ENCODE measurements around the gene ATP7A.

ATP7A gene

GRCh38 chrX:77945910-77946545 is 35.5 kb downstream of the ATP7A start:
- no peak for DNase-seq (ENCODE audit: low read depth in 2 of 2)

GRCh38 chrX:77946571-77946970 is 36.1 kb downstream of the ATP7A start:
- no peak for DNase-seq (ENCODE audit: low read depth in 2 of 2)

GRCh38 chrX:77949840-77950239 is 39.3 kb downstream of the ATP7A start:
- DNase-seq (ENCODE audit: low read depth in 2 of 2), result no peak

GRCh38 chrX:77952173-77952572 is 41.7 kb downstream of the ATP7A start:
- no peak for DNase-seq (ENCODE audit: low read depth in 2 of 2)

GRCh38 chrX:77953302-77953701 is 42.8 kb downstream of the ATP7A start:
- no peak for DNase-seq (ENCODE audit: low read depth in 2 of 2)

- no peak for DNase-seq (ENCODE audit: low read depth in 2 of 2)
Measured at GRCh38 chrX:77953708-77954107, 43.2 kb downstream of the ATP7A start.

GRCh38 chrX:77960567-77960966 is 50.1 kb downstream of the ATP7A start:
- DNase-seq (ENCODE audit: low read depth in 2 of 2), result no peak

- DNase-seq (ENCODE audit: low read depth in 2 of 2), result no peak
Measured at GRCh38 chrX:77961063-77961462, 50.6 kb downstream of the ATP7A start.

GRCh38 chrX:77962068-77962902 is 51.8 kb downstream of the ATP7A start:
- no peak for DNase-seq (ENCODE audit: low read depth in 2 of 2)

GRCh38 chrX:77966361-77966760 is 55.9 kb downstream of the ATP7A start:
- DNase-seq (ENCODE audit: low read depth in 2 of 2), result no peak

GRCh38 chrX:77967631-77968030 is 57.1 kb downstream of the ATP7A start:
- DNase-seq (ENCODE audit: low read depth in 2 of 2), result peak in 1 of 2 experiments; percentile 4

GRCh38 chrX:77969538-77969937 is 59.0 kb downstream of the ATP7A start, which contains the start of gene PGAM4:
Gene PGAM4 (minus strand): TSS chrX:77969638. CDS start chrX:77969638, 0 bp downstream.
- no peak for DNase-seq (ENCODE audit: low read depth in 2 of 2)

GRCh38 chrX:77975755-77976154 is 65.3 kb downstream of the ATP7A start:
- no peak for DNase-seq (ENCODE audit: low read depth in 2 of 2)

- no peak for DNase-seq (ENCODE audit: low read depth in 2 of 2)
Measured at GRCh38 chrX:77977095-77977494, 66.6 kb downstream of the ATP7A start.

- DNase-seq (ENCODE audit: low read depth in 2 of 2), result no peak
Measured at GRCh38 chrX:77977518-77977917, 67.0 kb downstream of the ATP7A start.

GRCh38 chrX:77979870-77980269 is 69.4 kb downstream of the ATP7A start:
- DNase-seq (ENCODE audit: low read depth in 2 of 2), result no peak

- no peak for DNase-seq (ENCODE audit: low read depth in 2 of 2)
Measured at GRCh38 chrX:78011846-78012245, 101.4 kb downstream of the ATP7A start.

- no peak for DNase-seq (ENCODE audit: low read depth in 2 of 2)
Measured at GRCh38 chrX:78019586-78020483, 109.3 kb downstream of the ATP7A start.

- no peak for DNase-seq (ENCODE audit: low read depth in 2 of 2)
Measured at GRCh38 chrX:78024349-78025059, 114.0 kb downstream of the ATP7A start.

GRCh38 chrX:78027798-78028197 is 117.3 kb downstream of the ATP7A start:
- DNase-seq (ENCODE audit: low read depth in 2 of 2), result no peak

- DNase-seq (ENCODE audit: low read depth in 2 of 2), result no peak
Measured at GRCh38 chrX:78029663-78030062, 119.2 kb downstream of the ATP7A start.

- no peak for DNase-seq (ENCODE audit: low read depth in 2 of 2)
Measured at GRCh38 chrX:78035061-78035460, 124.6 kb downstream of the ATP7A start.
